Measurements from ENCODE around the gene LELP1.
"Not testable (repeated sequence)": the region's sequence is repeated elsewhere in the genome, so short reads cannot be mapped to it uniquely, and the experiment has no call there.

The LELP1 gene

GRCh38 chr1:153202006-153202405 lies 1.2 kb upstream of the LELP1 start:
- Histone ChIP-seq H3K27me3 (ENCODE audit: control insufficient read depth, insufficient read depth, low read length) (peaks cover 2% of the 10 kb centered on the region; the same call in 1 of the 2 replicates), H3K36me3 (ENCODE audit: control insufficient read depth, insufficient read depth, low read length) (no peaks in the 10 kb centered on the region), H3K27ac (ENCODE audit: low read depth, low read length) (no peak overlapping the region), H3K4me1 (ENCODE audit: control insufficient read depth, insufficient read depth, low read length) (peaks cover 3% of the 10 kb centered on the region; the same call in 1 of the 2 replicates), H3K9me3 (ENCODE audit: control insufficient read depth, insufficient read depth, low read depth, low read length) (no peaks in the 10 kb centered on the region), H3K9ac (ENCODE audit: low read length) (no peak overlapping the region), H3K4me3 (ENCODE audit: low read depth, low read length) (no peak overlapping the region)

- Histone ChIP-seq H3K27me3 (ENCODE audit: control insufficient read depth, insufficient read depth, low read length) (no peaks in the 10 kb centered on the region), H3K9ac (ENCODE audit: low read length) (no peak overlapping the region), H3K27ac (ENCODE audit: low read depth, low read length) (no peak overlapping the region), H3K9me3 (ENCODE audit: control insufficient read depth, insufficient read depth, low read depth, low read length) (no peaks in the 10 kb centered on the region), H3K4me3 (ENCODE audit: low read depth, low read length) (no peak overlapping the region), H3K4me1 (ENCODE audit: control insufficient read depth, insufficient read depth, low read length) (peaks cover 3% of the 10 kb centered on the region), H3K36me3 (ENCODE audit: control insufficient read depth, insufficient read depth, low read length) (no peaks in the 10 kb centered on the region)
These were observed 3.4 kb downstream of the LELP1 start for GRCh38 chr1:153206631-153207030.

- Histone ChIP-seq H3K4me3 (ENCODE audit: low read depth, low read length) (no peak overlapping the region), H3K36me3 (ENCODE audit: control insufficient read depth, insufficient read depth, low read length) (no peaks in the 10 kb centered on the region), H3K27ac (ENCODE audit: low read depth, low read length) (no peak overlapping the region), H3K9me3 (ENCODE audit: control insufficient read depth, insufficient read depth, low read depth, low read length) (no peaks in the 10 kb centered on the region), H3K27me3 (ENCODE audit: control insufficient read depth, insufficient read depth, low read length) (no peaks in the 10 kb centered on the region), H3K9ac (ENCODE audit: low read length) (no peak overlapping the region), H3K4me1 (ENCODE audit: control insufficient read depth, insufficient read depth, low read length) (no peaks in the 10 kb centered on the region; the same call in 1 of the 2 replicates)
These were observed 7.0 kb downstream of the LELP1 start for GRCh38 chr1:153210206-153210605.

- H3K27ac ChIP-seq (ENCODE audit: low read depth, low read length) = no peak overlapping the region
- H3K36me3 ChIP-seq (ENCODE audit: control insufficient read depth, insufficient read depth, low read length) = no peaks in the 10 kb centered on the region
- no peak overlapping the region for H3K9ac ChIP-seq (ENCODE audit: low read length)
- no peak overlapping the region for H3K4me3 ChIP-seq (ENCODE audit: low read depth, low read length)
- no peaks in the 10 kb centered on the region for H3K27me3 ChIP-seq (ENCODE audit: control insufficient read depth, insufficient read depth, low read length)
- H3K4me1 ChIP-seq (ENCODE audit: control insufficient read depth, insufficient read depth, low read length) = no peaks in the 10 kb centered on the region; the same call in 1 of the 2 replicates
- no peaks in the 10 kb centered on the region for H3K9me3 ChIP-seq (ENCODE audit: control insufficient read depth, insufficient read depth, low read depth, low read length)
These were observed 9.0 kb downstream of the LELP1 start for GRCh38 chr1:153212201-153212600.

- Histone ChIP-seq H3K27ac (ENCODE audit: low read depth, low read length) (no peak overlapping the region), H3K4me3 (ENCODE audit: low read depth, low read length) (no peak overlapping the region), H3K27me3 (ENCODE audit: control insufficient read depth, insufficient read depth, low read length) (no peaks in the 10 kb centered on the region), H3K4me1 (ENCODE audit: control insufficient read depth, insufficient read depth, low read length) (no peaks in the 10 kb centered on the region; the same call in 1 of the 2 replicates), H3K9me3 (ENCODE audit: control insufficient read depth, insufficient read depth, low read depth, low read length) (no peaks in the 10 kb centered on the region), H3K9ac (ENCODE audit: low read length) (no peak overlapping the region), H3K36me3 (ENCODE audit: control insufficient read depth, insufficient read depth, low read length) (no peaks in the 10 kb centered on the region)
These were observed 10.3 kb downstream of the LELP1 start for GRCh38 chr1:153213519-153213918.

- Histone ChIP-seq H3K9ac (ENCODE audit: low read length) (no peak within 1 kb of the TSS), H3K27ac (ENCODE audit: low read depth, low read length) (no peak within 1 kb of the TSS), H3K4me1 (ENCODE audit: control insufficient read depth, insufficient read depth, low read length) (no peaks in the 10 kb centered on the region; the same call in 1 of the 2 replicates), H3K9me3 (ENCODE audit: control insufficient read depth, insufficient read depth, low read depth, low read length) (no peaks in the 10 kb centered on the region), H3K36me3 (ENCODE audit: control insufficient read depth, insufficient read depth, low read length) (no peaks in the 10 kb centered on the region), H3K27me3 (ENCODE audit: control insufficient read depth, insufficient read depth, low read length) (no peaks in the 10 kb centered on the region), H3K4me3 (ENCODE audit: low read depth, low read length) (no peak within 1 kb of the TSS)
These were observed 14.0 kb downstream of the LELP1 start, which contains the start of gene PRR9 for GRCh38 chr1:153217212-153217611. PRR9 (plus strand) TSS chr1:153217584; CDS start chr1:153218145, 561 bp downstream.

GRCh38 chr1:153217744-153218416 lies 14.7 kb downstream of the LELP1 start:
- no peaks in the 10 kb centered on the region for H3K9me3 ChIP-seq (ENCODE audit: control insufficient read depth, insufficient read depth, low read depth, low read length)
- H3K27me3 ChIP-seq (ENCODE audit: control insufficient read depth, insufficient read depth, low read length) = no peaks in the 10 kb centered on the region

GRCh38 chr1:153220606-153221303 lies 17.5 kb downstream of the LELP1 start:
- no peaks in the 10 kb centered on the region for H3K36me3 ChIP-seq (ENCODE audit: control insufficient read depth, insufficient read depth, low read length)
- H3K9me3 ChIP-seq (ENCODE audit: control insufficient read depth, insufficient read depth, low read depth, low read length) = no peaks in the 10 kb centered on the region
- no peak overlapping the region for H3K9ac ChIP-seq (ENCODE audit: low read length)
- H3K27ac ChIP-seq (ENCODE audit: low read depth, low read length) = no peak overlapping the region
- no peaks in the 10 kb centered on the region for H3K27me3 ChIP-seq (ENCODE audit: control insufficient read depth, insufficient read depth, low read length)
- H3K4me1 ChIP-seq (ENCODE audit: control insufficient read depth, insufficient read depth, low read length) = no peaks in the 10 kb centered on the region; the same call in 1 of the 2 replicates
- no peak overlapping the region for H3K4me3 ChIP-seq (ENCODE audit: low read depth, low read length)

More at GRCh38 chr1:153217744-153218416, 14.7 kb downstream of the LELP1 start:
- Histone ChIP-seq H3K4me3 (ENCODE audit: low read depth, low read length) (no peak overlapping the region), H3K4me1 (ENCODE audit: control insufficient read depth, insufficient read depth, low read length) (no peaks in the 10 kb centered on the region; the same call in 1 of the 2 replicates), H3K36me3 (ENCODE audit: control insufficient read depth, insufficient read depth, low read length) (no peaks in the 10 kb centered on the region), H3K27ac (ENCODE audit: low read depth, low read length) (no peak overlapping the region), H3K9ac (ENCODE audit: low read length) (no peak overlapping the region)

GRCh38 chr1:153223040-153223891 lies 20.0 kb downstream of the LELP1 start:
- H3K36me3 ChIP-seq (ENCODE audit: control insufficient read depth, insufficient read depth, low read length); H3K4me3 ChIP-seq (ENCODE audit: low read depth, low read length); H3K4me1 ChIP-seq (ENCODE audit: control insufficient read depth, insufficient read depth, low read length); H3K9ac ChIP-seq (ENCODE audit: low read length); H3K9me3 ChIP-seq (ENCODE audit: control insufficient read depth, insufficient read depth, low read depth, low read length); H3K27ac ChIP-seq (ENCODE audit: low read depth, low read length); H3K27me3 ChIP-seq (ENCODE audit: control insufficient read depth, insufficient read depth, low read length): not testable (repeated sequence)

- H3K36me3 ChIP-seq (ENCODE audit: control insufficient read depth, insufficient read depth, low read length) = no peaks in the 10 kb centered on the region
- no peak overlapping the region for H3K4me3 ChIP-seq (ENCODE audit: low read depth, low read length)
- 0 out of 2 replicates have a peak, but pooled peaks cover 8% of the 10 kb centered on the region for H3K27me3 ChIP-seq (ENCODE audit: control insufficient read depth, insufficient read depth, low read length)
- no peaks in the 10 kb centered on the region for H3K9me3 ChIP-seq (ENCODE audit: control insufficient read depth, insufficient read depth, low read depth, low read length)
- H3K27ac ChIP-seq (ENCODE audit: low read depth, low read length) = no peak overlapping the region
- H3K4me1 ChIP-seq (ENCODE audit: control insufficient read depth, insufficient read depth, low read length) = no peaks in the 10 kb centered on the region
- H3K9ac ChIP-seq (ENCODE audit: low read length) = no peak overlapping the region
These were observed 24.6 kb downstream of the LELP1 start for GRCh38 chr1:153227810-153228209.

All from HUES6 (cell line).